Measurements from ENCODE around the gene C1QTNF6.

Gene C1QTNF6

DNA sequence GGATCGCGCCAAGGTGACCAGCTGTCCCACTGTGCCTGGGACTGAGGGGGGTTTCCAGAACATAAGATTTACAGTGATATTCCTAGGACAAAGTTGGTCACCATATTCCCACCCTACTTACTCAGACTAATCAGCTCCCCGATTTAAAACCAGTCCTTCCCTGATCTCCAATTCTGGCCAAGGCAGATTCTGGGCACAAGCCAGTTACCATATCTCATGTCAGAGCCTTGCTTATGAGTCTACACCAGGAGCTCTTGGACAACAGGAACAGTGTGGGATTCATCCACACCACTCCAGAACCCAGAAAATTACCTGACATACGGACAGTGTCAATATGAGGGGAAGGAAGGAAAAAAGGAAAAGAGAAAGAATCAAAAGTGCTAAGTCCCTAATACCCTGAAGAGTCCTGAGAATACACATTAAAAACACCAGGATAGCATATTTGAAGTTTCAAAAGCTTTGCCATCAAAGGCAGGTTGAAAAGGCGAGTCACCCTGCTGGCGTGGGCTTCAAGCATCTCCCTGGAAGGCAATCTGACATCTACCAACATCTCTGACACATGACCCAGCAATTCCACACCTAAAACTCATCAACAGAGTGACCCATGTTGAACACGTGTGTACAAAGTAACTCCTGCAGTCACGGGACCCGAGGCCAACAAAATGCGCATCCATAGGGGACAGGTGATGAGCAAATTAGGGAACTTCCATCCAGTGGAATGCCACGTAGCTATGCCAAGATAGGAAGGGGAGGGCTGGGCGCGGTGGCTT lies 30.3 kb downstream of the C1QTNF6 start:
- no peak for DNase-seq

DNA sequence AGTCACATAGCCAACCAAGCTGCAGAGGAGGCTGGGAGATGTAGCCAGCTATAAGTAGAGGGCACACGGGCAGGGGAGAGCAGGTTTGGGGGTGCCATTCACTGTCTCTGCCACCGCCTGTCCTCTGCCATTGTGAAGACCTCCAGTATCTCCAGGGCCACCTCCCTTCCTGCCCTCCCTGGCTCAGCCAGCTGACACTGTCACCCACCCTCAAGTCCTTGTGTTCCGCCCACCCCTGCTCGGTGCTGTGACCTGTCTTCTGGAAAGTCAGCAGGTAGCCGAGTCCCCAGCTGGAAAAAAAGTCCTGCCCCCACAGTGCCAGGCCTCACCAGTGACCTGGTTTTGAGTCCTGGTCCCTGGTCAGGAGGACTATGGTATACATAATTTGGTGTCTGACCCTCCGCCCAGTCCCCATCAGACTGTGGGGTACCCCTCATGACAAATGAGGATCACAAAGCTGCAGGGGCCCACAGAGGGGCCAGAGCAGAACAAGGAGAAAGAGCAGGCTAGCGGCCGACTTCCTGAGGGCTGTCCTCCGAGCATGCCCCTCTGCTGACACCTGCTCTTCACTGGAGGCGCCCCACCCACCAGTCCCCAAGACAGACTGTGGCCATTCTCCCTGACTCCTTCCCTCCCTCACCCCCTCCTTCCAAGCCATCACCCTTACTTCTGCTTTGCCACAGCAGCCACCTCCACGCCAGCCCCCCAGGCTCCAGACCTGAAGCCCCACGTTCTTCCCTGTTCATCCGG lies 31.2 kb downstream of the C1QTNF6 start:
- no peak for DNase-seq

DNA sequence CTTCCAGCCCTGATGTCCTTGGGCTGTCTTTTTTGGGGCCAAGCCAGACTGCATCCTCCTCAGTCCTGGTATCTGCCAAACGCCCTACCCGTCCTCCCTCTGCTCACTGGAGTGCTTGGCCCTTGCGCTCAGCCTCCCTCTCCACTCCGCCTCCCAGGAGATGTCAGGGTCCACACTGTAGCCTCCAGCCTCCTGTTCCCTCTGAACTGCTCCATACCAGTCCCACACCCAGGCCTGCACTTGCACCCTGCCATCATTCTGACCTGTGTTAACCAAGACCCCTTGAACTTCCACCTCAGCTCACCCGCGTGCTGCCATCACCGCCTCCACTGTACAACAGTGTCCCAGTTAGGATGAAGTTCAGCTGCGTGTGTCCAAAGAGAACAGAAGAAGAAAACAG lies 32.1 kb downstream of the C1QTNF6 start:
- no peak for DNase-seq

DNA sequence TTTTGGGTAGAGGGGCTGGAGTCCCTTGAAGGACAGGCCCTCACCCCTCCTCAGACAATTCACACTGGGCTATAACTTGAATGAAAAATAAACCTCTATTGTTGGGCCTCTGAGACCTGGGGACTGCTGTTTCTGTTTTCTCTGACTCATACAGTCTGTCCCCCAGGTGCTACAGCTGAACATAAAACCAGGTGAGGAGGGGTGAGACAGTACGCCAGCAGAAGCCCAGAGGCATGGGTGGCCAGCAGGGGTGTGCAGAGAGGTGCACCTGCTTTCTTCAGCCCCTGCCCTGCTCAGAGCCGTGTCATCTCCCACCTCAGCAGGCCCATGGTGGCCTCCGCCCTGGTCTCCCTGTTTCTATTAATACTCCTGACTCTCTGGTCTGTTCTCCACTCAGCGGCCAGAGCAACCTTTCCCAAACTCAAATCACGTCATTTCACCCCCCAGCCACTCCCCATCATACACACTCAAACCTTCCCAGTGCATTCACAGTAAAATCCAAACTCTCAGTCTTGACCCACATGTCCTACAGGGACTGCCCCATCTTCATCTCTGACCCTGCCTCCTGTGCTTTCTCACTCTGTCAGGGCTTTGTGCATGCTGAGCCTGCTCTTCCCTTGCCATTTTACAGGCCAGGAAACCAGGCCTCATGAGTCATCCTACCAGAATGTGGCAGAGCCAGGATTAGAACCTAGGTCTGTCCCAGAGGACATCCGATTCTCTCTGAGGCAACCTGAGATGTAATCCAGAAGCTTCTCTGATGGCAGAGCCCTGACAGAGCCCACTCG lies 32.9 kb downstream of the C1QTNF6 start:
- DNase-seq: no peak

DNA sequence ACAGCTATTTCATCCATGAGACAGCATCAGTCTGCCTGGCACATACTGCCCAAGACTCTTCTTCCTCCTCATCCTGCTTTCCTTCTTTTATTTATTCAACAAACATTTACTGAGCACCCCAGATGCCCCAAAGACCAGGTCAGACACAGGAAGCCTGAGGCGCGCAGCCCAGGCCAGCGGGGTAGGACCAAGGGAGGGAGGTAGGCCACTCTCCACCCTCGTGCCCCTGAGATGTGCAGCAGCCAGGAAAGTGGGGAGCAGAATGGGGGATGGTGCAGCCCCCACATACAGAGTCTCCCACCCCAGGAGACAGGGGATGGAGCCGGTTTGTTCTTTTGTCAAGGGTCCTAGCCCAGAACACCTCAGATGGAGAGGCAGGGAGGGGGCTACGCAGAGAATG lies 34.1 kb downstream of the C1QTNF6 start:
- no peak for DNase-seq

DNA sequence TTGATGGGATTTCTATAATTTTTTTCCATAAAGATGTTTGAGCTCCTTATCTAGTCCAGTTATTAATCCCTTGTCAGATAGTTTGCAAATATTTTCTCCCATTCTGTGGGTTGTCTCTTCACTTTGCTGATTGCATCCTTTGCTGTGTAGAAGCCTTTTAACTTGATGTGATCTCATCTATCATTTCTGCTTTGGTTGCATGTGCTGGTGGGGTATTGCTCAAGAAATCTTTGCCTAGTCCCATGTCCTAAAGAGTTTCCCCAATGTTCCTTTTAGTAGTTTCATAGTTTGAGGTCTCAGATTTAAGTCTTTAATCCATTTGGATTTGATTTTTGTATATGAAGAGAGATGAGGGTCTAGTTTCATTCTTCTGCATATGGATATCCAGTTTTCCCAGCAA lies 36.6 kb downstream of the C1QTNF6 start:
- no peak for DNase-seq

DNA sequence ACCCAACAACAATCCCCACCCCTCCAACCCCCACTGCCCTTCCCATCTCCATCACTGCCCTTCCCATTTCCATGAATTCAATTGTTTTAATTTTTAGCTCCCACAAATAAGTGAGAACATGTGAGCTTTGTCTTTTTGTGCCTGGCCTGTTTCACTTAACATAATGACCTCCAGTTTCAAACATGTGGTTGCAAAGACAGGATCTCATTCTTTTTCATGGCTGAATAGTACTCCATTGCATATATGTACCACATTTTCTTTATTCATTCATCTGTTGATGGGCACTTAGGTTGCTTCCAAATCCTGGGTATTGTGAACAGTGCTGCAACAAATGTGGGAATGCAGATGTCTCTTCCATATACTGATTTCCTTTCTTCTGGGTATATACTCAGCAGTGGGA lies 37.3 kb downstream of the C1QTNF6 start:
- DNase-seq: no peak

DNA sequence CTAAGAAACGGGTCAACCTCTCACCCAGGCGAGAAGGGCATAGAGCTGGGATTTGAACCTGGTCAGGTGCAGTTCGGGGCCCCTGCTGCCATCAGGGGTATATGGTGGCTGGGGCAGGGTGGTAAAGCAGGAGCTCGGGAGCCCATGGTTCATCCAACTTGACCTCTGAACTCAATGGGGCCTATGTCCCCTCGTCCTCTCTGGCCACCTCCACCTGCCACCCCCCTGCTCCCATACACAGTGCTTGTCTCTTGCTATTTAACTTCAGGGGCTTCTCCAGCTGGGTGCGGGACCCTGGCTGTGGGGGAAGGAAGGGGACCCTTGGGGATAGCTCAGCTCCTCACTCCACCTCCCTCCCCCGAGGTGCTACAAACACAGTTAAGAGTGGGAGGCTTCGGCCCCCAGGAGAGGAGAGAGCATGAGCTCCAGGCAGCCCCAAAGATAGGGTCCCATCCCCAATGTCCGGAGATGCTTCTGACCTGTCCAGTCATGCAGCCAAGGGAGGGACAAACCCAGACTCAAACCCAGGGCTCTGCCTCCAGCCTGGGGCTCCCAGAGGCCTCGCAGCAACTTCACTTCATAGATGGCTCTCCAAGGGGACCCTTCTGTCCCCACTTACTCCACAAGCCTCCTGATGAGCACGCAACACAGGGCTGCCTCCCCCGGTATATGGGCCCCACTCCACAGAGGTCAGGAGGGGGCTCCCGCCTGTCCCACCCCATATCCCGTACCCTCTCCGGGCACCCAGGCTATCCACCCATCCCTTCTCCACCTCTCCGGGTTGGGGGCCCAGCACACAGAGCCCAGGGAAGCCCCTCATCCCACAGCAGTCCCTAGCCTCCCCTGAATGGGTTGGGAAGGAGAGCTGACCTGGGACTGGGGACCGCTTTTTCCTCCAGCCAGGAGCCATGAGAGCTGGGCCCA lies 39.0 kb downstream of the C1QTNF6 start:
- no peak for DNase-seq

DNA sequence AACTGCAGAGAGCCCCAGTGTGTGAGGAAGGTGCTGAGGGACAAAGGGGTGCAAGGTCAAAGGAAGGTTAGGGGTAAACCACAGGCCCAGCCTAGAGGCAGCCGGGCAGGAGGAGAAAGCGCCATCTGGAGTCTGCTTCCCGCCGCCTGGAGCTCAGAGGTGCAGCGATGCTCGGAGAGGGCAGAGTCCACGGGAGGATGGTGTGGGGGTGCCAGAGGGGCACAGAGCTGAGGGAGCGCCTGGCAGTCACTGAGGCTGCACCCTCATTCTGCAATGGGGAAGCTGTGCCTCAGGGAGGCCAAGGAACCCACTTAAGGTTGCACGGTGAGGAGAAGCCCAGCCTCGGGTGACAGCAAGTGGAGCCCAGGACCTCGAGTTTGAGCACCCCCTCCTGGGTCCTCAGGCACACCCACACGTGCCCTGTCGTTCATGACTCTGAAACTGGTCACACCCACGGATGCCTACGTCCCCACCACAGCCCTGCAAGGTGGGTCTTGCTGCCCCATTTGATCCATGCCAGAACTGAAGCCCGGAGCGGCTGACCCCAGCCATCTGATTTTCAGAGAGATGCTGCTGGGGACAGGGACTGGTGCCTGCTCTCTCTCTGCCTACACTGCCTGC lies 39.9 kb downstream of the C1QTNF6 start:
- no peak for DNase-seq

DNA sequence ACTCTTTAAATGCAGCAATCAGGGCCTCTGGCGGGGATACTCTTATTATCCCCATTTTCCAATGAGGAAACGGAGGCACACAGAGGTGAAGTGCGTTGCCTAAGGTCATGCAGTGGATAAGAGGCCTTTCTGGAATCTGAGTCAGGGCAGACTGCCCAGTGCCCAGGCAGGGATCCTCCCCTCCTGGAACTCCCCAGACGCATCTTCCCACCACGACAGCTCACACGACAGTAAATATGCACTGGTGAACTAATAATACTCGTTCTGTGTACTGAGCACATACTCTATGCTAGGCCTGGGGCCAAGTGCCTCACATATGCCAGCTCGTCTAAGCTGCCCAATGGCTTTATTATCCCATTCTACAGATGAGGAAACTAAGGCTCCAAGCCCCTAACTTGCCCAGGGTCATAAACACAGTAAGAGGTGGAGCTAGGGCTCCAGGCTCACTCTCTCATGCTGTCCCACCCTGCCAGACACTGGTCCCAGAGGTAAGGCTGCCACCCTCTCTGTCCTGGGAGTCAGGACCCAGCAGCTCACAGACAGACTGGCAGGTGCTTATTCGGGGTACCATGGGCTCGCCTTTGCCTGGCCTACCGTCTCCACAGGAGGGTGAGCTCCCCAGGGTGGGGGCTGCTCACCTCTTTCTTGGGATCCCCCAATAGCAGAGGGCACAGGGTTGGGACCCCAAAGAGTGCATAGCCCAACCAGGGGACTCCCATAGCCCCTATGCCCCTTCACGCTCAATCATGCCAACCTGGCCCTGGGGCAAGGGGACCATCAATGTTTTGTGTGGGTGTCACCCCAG lies 40.7 kb downstream of the C1QTNF6 start:
- DNase-seq: no peak

DNA sequence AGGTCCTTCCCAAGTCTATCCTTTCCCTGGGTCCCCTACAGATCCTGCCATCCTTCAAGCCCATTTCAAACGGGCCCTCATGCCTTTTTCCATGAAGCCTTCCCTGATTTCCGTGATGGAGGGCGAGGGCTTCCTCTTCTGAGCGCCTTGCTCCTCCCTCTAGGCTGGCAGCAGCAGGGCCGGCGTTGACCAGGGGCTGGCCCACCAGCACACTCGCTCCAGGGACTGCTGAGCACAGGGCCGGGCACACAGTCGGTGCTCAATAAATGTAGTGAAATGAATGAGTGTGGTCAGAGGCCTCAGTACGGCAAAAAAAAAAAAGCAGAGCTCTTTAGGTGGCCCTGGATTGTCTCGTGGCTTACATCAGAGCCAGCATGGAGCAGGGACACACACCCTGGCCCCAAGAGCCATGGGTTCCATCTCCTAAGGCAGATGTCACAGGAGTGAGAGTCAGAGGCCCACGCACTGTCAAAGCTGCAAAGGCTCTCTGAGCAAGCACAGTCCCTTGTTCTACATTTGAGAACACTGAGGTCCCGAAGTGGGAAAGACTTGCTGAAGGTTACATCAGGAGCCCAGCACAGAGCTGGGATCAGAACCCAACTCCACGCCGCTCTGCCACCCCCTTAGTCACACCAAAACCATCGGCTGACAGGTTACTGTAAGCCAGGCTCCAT lies 41.4 kb downstream of the C1QTNF6 start:
- no peak for DNase-seq

DNA sequence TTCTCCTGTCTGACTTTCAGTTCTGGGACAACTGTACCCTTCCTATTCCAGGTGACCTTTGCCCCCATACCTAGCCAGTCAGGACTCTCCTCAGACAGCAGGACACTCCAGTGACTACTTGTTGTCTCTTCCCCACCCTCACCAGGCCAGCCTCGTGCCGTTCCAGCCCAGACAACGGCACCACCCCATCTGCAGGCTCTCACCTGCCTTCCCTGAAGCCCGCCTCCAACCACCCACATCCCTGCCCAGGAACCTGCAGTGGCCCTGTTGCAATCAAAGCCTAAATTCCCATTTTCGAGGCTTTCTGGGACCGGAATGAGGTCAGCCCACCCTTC lies 42.0 kb downstream of the C1QTNF6 start:
- no peak for DNase-seq

DNA sequence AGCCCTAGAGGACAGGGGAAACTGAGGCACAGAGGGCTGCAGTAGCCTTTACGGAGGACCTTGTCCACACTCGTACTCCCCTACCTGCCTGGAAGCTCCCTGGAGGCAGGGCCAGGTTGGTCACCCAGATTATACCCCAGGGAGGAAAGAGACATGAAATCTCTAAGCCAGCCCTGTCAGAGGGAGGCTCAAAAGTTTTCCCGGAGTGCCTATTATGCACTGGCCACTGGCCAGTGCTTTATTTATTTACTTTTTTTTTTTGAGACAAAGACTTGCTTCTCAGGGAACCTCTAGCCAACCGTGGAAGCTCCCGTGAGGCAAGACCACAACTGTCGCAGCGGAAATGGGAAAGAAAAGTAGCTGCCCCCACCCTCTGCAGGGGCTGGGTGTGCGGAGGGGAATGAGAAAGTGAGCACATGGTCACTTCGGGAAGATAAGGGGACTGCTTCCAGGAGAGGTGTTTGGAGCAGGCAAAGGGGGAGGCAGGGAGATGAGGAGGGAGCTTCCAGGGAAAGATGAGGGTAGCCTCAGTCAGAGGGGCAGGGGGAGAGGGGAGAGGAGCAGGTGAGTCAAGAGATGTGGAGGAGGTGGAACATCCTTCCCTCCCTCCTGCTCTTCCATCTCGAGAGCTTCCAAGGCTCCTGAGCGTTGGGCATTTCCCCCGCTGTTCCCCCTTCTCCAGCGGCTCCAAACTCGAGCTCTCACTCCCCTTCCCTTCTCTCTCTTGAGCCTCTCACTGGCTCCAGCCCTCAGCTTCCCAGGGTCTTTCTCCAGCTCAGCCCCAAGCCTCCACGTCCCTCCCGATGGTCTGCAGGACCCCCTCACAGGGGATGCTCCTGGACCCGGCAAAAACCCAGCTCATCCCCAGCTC lies 42.6 kb downstream of the C1QTNF6 start:
- DNase-seq: no peak

DNA sequence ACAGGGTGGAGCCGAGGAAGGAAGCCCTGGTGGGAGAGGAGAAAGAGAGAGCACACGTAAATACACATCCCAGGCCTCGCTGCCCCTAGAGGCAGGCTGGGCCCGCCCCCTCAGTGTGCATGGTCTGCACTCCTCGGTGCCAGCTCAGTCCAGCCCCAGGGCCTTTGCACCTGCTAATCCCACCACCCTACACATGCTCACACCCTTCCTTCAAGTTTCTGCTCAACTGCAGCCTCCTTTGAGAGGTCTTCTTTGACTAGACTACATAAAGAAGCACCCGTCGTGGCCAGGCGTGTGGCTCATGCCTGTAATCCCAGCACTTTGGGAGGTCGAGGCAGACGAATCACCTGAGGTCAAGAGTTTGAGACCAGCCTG lies 43.9 kb downstream of the C1QTNF6 start:
- no peak for DNase-seq

DNA sequence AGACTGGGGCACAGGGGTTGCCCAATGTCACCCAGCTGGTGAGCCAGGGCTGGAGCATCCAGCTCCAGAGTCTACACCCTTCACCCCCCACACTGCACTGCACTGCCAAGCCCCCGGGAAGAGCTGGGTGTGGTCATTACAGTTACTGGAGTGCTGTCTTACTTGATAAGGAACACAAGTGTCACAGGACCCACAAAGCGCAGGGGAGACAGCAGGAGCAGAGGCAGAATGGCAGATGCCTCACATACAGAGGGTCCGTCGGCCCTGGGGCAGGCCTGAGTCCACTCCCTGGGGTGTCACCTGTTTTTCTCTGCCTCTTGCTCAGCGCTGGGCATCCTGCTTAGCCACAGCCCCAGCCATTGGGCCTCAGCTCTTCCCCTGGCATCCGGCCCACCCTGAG lies 46.1 kb downstream of the C1QTNF6 start:
- no peak for DNase-seq

DNA sequence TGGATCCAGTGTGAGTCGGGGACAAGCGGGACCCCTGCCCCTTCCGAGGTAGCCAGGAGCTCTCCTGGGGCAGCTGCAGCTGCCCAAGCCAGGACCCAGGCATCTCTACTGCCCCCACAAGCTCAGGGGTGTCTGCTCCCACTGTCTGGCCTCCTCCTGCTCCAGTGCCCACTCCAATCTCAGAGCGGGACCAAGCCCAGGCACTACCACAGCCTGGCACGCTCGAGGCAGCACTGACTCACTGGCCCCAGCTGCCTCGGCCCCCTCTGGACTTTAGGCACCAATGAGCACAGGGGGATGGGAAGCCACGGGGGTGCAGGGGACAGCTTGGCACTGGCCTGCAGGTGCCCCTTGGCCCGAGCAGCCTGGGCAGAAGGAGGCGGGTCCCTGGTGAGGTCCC lies 46.6 kb downstream of the C1QTNF6 start:
- DNase-seq: no peak

DNA sequence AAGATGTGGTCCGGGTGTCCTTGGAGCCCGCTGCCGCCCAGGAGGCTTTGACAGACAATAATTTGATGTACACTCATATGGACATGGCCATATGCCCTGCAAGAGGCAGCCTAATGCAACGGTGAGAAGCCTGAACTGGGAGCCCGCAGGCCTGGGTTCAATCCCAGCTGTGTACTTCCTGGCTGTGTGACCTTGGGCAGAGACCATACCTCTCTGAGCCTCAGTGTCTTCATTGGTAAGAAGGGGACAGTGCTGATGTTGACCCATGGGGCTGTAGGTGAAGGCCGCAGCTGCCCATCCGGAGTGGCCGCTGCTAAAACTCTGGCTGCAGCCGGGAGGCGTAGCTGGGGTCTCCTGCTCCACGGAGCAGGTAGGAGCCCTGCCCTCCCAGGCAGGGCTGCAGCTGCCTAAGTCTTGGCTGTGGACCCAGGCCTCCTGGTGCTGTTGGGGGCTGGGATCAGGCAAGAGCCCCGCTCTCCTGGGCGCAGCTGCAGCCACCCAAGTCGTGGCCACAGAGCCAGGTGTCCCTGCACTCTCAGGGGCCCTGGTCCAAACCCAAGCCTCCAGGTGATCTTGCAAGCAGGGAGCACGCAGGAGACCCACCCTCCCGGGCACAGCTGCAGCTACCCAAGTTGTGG lies 47.2 kb downstream of the C1QTNF6 start:
- no peak for DNase-seq

DNA sequence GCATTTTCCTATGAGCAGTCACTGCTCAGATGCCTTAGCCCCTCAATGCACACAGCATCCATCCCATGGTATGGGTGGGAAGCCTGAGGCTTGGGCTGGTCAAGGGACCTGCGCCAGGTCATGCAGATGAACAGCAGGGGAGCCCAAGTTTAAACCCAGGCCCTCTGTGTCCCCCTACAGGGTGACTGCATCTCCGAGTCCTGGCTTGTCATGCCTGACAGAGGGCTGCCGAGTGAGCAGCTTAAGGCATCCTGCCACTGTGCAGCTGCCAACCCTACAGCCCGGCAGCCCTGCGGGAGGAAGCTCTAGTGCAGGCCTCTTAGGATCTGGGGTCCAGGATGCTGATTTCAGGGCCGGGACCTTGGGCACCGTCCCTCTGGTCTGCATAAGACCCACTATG lies 48.3 kb downstream of the C1QTNF6 start:
- DNase-seq: no peak

DNA sequence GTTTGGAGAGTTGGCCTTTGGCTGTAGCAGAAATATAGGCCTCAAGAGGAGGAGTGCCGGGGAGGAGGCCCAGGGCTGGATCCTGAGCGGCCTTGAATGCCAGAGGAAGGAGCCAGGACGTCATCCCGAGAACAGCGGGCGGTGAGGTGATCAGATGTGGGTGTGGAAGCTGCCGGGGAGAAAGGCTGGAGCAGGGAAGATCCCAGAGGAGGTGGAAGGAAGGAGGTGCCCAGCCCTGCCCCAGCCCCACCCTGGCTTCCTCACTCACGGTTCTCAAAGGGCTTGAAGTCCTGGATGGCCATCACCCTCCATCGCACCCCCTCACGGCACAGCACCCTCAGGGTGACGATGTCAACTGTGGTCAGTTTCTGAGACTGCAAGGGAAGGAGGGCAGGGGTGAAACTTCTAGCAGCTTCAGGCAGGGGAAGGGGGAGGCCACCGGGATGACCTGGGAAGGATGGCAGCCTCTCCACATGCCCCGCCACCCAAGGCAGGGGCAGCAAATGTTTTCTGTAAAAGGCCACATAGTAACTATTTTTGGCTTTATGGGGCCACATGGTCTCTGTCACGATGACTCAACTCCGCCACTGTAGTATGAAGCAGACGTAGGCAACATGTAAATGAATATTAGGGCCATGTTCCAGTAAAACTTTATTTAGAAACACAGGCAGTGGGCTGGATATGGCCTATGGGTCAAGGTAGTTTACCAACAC lies 49.0 kb downstream of the C1QTNF6 start:
- no peak for DNase-seq
